Measurements from ENCODE around the gene PSTPIP2.

PSTPIP2 gene

DNA sequence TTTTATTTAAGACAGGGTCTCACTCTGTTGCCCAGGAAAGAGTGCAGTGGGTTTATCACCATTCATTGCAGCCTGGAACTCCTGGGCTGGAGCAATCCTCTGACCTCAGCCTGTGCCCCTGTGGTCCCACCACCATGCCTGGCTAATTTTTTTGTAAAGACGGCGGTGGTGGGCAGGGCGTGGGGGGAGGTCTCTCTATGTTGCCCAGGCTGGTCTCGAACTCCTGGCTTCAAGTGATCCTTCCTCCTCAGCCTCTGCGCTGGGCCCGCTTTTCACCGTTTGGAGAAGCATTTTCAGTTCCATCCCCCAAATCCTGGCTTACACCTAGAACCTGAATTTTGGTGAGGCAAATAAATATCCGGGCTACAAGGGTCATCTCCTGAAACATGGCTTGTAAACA is 27.4 kb upstream of the PSTPIP2 start:
- H3K27me3 ChIP-seq = no peaks in the 10 kb centered on the region
- no peak overlapping the region for H3K27ac ChIP-seq
- H3K4me1 ChIP-seq (ENCODE audit: control insufficient read depth in 1 of 2, insufficient read depth in 1 of 2, low read depth in 1 of 2, low read length in 1 of 2) = peaks cover 17 to 26% of the 10 kb centered on the region in 2 experiments
- no peak overlapping the region for H3K4me3 ChIP-seq (ENCODE audit: low read depth in 1 of 2, low read length in 1 of 2)
- H3K36me3 ChIP-seq = peaks cover under 1% of the 10 kb centered on the region
- H3K9me3 ChIP-seq = no peaks in the 10 kb centered on the region
- TF ChIP-seq, protein P1, sequence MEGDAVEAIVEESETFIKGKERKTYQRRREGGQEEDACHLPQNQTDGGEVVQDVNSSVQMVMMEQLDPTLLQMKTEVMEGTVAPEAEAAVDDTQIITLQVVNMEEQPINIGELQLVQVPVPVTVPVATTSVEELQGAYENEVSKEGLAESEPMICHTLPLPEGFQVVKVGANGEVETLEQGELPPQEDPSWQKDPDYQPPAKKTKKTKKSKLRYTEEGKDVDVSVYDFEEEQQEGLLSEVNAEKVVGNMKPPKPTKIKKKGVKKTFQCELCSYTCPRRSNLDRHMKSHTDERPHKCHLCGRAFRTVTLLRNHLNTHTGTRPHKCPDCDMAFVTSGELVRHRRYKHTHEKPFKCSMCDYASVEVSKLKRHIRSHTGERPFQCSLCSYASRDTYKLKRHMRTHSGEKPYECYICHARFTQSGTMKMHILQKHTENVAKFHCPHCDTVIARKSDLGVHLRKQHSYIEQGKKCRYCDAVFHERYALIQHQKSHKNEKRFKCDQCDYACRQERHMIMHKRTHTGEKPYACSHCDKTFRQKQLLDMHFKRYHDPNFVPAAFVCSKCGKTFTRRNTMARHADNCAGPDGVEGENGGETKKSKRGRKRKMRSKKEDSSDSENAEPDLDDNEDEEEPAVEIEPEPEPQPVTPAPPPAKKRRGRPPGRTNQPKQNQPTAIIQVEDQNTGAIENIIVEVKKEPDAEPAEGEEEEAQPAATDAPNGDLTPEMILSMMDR (IDR thresholded peaks at IDR 0.05) = no peak

DNA sequence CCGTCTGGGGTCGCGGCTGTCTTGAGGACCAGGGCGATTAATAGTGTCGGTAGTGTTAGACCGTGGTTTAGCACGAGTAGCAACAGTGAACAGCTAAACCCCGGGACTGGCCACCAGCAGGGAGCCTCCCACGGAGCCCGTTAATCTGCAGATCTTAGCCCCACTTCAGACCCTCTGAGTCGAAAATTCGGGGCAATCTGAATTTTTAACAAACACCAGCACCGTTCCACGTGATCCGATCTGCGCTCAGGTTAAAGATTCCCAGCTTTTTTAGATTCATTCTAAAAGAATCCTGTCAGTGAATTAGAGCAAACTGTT is 26.5 kb upstream of the PSTPIP2 start:
- Histone ChIP-seq H3K4me3 (ENCODE audit: low read depth in 1 of 2, low read length in 1 of 2) (peak overlapping the region; percentile 81 to 87), H3K27ac (peak overlapping the region; percentile 82), H3K27me3 (no peaks in the 10 kb centered on the region), H3K9me3 (no peaks in the 10 kb centered on the region), H3K36me3 (peaks cover 4% of the 10 kb centered on the region), H3K4me1 (ENCODE audit: control insufficient read depth in 1 of 2, insufficient read depth in 1 of 2, low read depth in 1 of 2, low read length in 1 of 2) (peaks cover 17 to 22% of the 10 kb centered on the region in 2 experiments)
- TF ChIP-seq, protein P1 (IDR thresholded peaks at IDR 0.05) = no peak

DNA sequence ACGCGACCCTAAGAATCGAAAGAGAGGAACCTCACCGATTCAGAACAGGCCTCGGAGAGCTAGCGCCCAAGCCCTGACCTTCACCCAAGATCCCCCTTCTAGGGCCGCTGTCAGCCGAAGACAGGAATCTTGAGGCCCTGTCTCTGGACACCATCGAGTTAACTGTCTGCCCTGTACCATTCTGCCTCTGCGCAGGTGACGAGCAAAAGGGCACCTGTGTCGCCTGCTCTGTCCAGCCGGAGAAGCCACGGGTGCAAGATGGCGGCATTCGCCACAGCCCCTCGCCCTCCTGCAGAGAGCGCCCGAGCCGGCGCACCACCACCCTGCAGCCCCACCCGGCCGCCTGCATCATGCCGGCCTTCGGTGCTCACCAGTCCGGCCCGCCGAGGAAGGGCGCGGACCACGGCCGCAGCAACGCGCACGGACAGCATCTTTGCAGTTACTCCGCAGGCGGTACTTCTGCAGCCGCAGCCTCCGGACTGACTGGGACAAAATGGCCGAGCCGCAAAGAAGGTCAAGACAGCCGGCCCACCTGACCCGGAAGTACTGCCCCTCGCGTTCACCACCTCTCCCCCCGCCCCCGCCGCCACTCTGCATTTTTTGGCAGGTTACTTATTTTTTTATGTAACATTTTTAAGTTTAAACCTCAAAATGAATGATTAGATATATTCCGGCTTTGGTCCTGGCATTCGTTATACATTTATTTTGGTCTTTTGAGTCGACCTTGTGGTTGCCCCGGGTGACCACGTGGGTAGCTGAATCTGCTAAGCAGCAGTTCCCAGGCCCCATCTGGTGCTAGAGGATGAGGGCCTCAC is 25.9 kb upstream of the PSTPIP2 start, which contains the start of gene ATP5F1A:
Gene ATP5F1A, minus strand, starts transcription at position 496 of the 815 bp plus-strand sequence. Its CDS starts 65 bp downstream, at position 431.
- TF ChIP-seq, protein P1 (IDR thresholded peaks at IDR 0.05) = no peak
- Histone ChIP-seq H3K36me3 (peaks cover 9% of the 10 kb centered on the region), H3K27ac (peak within 1 kb of the TSS; percentile 82), H3K4me3 (ENCODE audit: low read depth in 1 of 2, low read length in 1 of 2) (peak within 1 kb of the TSS; percentile 81 to 87), H3K27me3 (no peaks in the 10 kb centered on the region), H3K9me3 (no peaks in the 10 kb centered on the region), H3K4me1 (ENCODE audit: control insufficient read depth in 1 of 2, insufficient read depth in 1 of 2, low read depth in 1 of 2, low read length in 1 of 2) (peaks cover 17 to 22% of the 10 kb centered on the region in 2 experiments)

DNA sequence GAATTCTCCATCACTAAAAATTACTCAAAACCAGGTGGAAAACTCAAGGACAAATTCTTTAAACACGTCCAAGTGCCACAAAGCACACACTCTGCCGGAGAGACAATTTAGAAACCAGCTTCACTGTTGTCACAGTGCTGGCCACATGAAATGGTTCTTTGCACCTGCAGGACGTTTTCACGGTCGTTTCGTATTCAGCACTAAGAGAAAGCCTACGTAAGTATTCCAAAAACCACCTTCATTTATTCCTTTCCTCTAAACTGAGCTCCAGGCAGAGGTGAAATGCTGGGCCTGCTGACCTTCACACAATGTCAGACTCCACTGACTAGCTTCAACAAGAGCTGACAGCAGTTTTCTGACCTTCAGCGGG is 25.4 kb upstream of the PSTPIP2 start:
- peaks cover 12% of the 10 kb centered on the region for H3K36me3 ChIP-seq
- TF ChIP-seq, protein P1 (IDR thresholded peaks at IDR 0.05) = no peak
- H3K9me3 ChIP-seq = no peaks in the 10 kb centered on the region
- H3K27ac ChIP-seq = peak overlapping the region; percentile 82
- H3K4me1 ChIP-seq (ENCODE audit: control insufficient read depth in 1 of 2, insufficient read depth in 1 of 2, low read depth in 1 of 2, low read length in 1 of 2) = peaks cover 17 to 22% of the 10 kb centered on the region in 2 experiments
- no peaks in the 10 kb centered on the region for H3K27me3 ChIP-seq
- peak overlapping the region; percentile 81 to 87 for H3K4me3 ChIP-seq (ENCODE audit: low read depth in 1 of 2, low read length in 1 of 2)

DNA sequence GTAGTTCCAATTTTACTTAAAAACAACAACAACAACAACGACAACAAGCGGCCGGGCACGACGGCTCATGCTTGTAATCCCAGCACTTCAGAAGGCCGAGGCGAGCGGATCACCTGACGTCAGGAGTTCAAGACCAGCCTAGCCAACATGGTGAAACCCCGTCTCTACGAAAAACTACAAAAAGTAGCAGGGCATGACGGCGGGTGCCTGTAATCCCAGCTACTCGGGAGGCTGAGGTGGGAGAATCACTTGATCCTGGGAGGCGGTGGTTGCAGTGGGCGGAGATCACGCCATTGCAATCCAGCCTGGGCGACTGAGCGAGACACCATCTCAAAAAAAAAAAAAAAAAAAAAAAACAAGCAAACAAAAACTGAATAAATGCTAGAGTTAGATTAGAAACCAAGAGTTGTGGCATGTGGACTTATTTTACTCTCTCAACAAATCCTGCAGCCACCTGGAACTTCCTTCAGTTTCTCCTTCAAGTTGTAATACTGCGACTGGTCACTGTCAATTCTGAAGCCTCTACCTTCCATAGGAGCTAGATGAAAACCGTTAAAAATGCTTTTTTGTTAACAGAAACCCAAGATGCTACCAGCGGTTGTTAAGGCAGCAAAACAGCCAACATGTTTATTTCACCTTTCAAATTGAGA is 24.7 kb upstream of the PSTPIP2 start:
- TF ChIP-seq, protein P1 (IDR thresholded peaks at IDR 0.05) = no peak
- Histone ChIP-seq H3K4me1 (ENCODE audit: control insufficient read depth in 1 of 2, insufficient read depth in 1 of 2, low read depth in 1 of 2, low read length in 1 of 2) (peaks cover 17 to 22% of the 10 kb centered on the region in 2 experiments), H3K4me3 (ENCODE audit: low read depth in 1 of 2, low read length in 1 of 2) (peak overlapping the region; percentile 81 to 87), H3K27me3 (no peaks in the 10 kb centered on the region), H3K9me3 (no peaks in the 10 kb centered on the region), H3K27ac (peak overlapping the region; percentile 82), H3K36me3 (peaks cover 17% of the 10 kb centered on the region)

Measured in neutrophil (primary cell).